Caco-2 (cell line): ENCODE data around the gene FAN1. TPM values are rescaled to one million over a fixed set of nuclear protein-coding genes. Genes with fewer than 3 reads are reported as not detected.

Experiments
- BruUV-seq: library from RNA; stranded (reverse); fragments of 400-500 nt; replicated peaks from 2 replicates; lab custom pipeline; 2021; lab: Mats Ljungman, UMichigan
- CTCF ChIA-PET: fragments of 300-600 bp; sonication (Branson Sonifier 250); formaldehyde crosslinking; loops from one replicate; lab custom pipeline; 2022; ENCODE audit warnings: antibody characterized with exemption; lab: Charles Lee
- POLR2A ChIA-PET: fragments of 300-600 bp; sonication (Branson Sonifier 250); formaldehyde crosslinking; loops from one replicate; lab custom pipeline; 2022; ENCODE audit warnings: antibody characterized with exemption; lab: Charles Lee
- DNase-seq, 2 experiments: peaks; one replicate each; pipeline versions ENCODE4 v3.0.0 to v3.0.0-alpha.2; 2020 to 2022
- H3K27me3 ChIP-seq: replicated peaks from 2 replicates; pipeline ENCODE4 v1.6.0; 2011; ENCODE audit warnings: low read length; ENCODE audit not compliant: control insufficient read depth, insufficient read depth
- H3K36me3 ChIP-seq: 2 replicates; pipeline ENCODE4 v1.5.1; 2011; ENCODE audit warnings: low read length; ENCODE audit not compliant: control insufficient read depth, insufficient read depth
- H3K4me1 ChIP-seq: fragments of 250-450 bp; sonication (Bioruptor Pico); 2 replicates; pipeline ENCODE4 v1.5.1; 2020; ENCODE audit warnings: mild to moderate bottlenecking
- H3K4me3 ChIP-seq: 2 replicates; pipeline ENCODE4 v1.5.1; 2011; ENCODE audit warnings: low read depth, mild to moderate bottlenecking, control low read depth, low read length
- H3K9me3 ChIP-seq: fragments of 250-450 bp; sonication (Bioruptor Pico); 2 replicates; pipeline ENCODE4 v1.5.1; 2020; ENCODE audit warnings: mild to moderate bottlenecking, moderate library complexity
- H3K27ac Mint-ChIP-seq: one replicate; pipeline ENCODE4 v1.8.0; 2022; ENCODE audit warnings: mixed read lengths; ENCODE audit not compliant: unreplicated experiment
- H3K27me3 Mint-ChIP-seq: one replicate; pipeline ENCODE4 v1.8.0; 2022; ENCODE audit warnings: mixed read lengths; ENCODE audit not compliant: insufficient read depth, unreplicated experiment
- H3K36me3 Mint-ChIP-seq: one replicate; pipeline ENCODE4 v1.8.0; 2022; ENCODE audit warnings: mild to moderate bottlenecking, mixed read lengths; ENCODE audit not compliant: insufficient read depth, unreplicated experiment
- H3K4me1 Mint-ChIP-seq: one replicate; pipeline ENCODE4 v1.8.0; 2022; ENCODE audit warnings: low read depth, mixed read lengths; ENCODE audit not compliant: unreplicated experiment
- H3K4me3 Mint-ChIP-seq: one replicate; pipeline ENCODE4 v1.8.0; 2022; ENCODE audit warnings: mild to moderate bottlenecking, moderate library complexity, mixed read lengths; ENCODE audit not compliant: unreplicated experiment
- H3K9me3 Mint-ChIP-seq: one replicate; pipeline ENCODE4 v1.8.0; 2022; ENCODE audit warnings: mixed read lengths; ENCODE audit not compliant: unreplicated experiment
- intact Hi-C: fragments of 100-400 bp; cut with micrococcal nuclease; formaldehyde crosslinking; loops from one replicate; pipeline ENCODE4 v1.10.0; 2022; ENCODE audit not compliant: unreplicated experiment
- total RNA-seq: library from RNA; stranded (reverse); gene quantifications from 2 replicates; pipeline ENCODE4 v1.2.3, GENCODE V29; 2022
- TF ChIP-seq, protein P1 (sequence below), 2 experiments: fragments of 200-600 bp in 1 of 2; IDR thresholded peaks; 1 replicate in 1 of 2; 2 replicates in 1 of 2; pipeline versions ENCODE4 v1.5.1 to v1.8.0; 2011 to 2022; ENCODE audit warnings: antibody characterized with exemption in 1 of 2, control low read depth in 1 of 2, inconsistent platforms in 1 of 2, low read depth in 1 of 2, low read length in 1 of 2, mild to moderate bottlenecking in 1 of 2, moderate library complexity in 1 of 2; ENCODE audit not compliant: insufficient read depth in 1 of 2, severe bottlenecking in 1 of 2, unreplicated experiment in 1 of 2

Gene FAN1
- total RNA-seq, 1 experiment from 2014 or later, result 26.6 TPM

DNA sequence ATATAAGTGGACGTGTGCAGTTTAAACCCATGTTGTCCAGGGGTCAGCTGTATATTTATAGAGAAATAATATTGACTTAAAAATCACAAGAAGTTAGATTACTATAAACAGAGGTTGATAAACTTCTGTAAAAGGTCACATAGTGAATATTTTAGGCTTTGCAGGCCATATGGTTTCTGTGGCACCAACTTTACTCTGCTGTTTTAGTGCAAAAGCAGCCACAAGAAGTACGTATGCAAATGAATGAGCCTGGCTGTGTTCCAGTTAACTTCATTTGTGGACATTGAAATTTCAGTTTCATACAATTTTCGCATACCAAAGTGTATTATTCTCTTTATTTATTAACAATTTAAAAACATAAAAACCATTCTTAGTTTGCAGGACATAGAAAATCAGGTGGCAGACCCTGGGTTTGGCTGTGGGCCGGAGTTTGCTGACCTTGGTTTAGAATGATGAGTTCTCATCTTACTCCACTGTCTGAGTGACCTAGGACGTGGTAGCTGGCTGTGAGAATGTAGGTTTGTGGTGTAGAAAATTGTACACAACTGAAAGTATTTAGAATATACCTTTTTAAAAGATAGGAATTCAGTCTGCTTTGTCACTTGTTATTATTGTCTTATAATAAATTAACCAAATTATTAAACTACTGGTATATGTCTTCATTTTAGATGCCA, 16.3 kb downstream of the FAN1 start:
- BruUV-seq, result no TSS peak
- no peak overlapping the region for H3K27ac Mint-ChIP-seq

GRCh38 chr15:30921106-30921505, 17.4 kb downstream of the FAN1 start:
- ChIA-PET CTCF (no interaction called here), POLR2A (no interaction called here)
- BruUV-seq, result no TSS peak
- H3K36me3 ChIP-seq, result no peaks in the 10 kb centered on the region; the same call in none of the 2 replicates
- Mint-ChIP-seq H3K9me3 (no peaks in the 10 kb centered on the region), H3K36me3 (peaks cover 37% of the 10 kb centered on the region), H3K4me3 (no peak overlapping the region), H3K4me1 (no peaks in the 10 kb centered on the region), H3K27ac (no peak overlapping the region), H3K27me3 (no peaks in the 10 kb centered on the region)
- H3K4me3 ChIP-seq, result no peak overlapping the region
- TF ChIP-seq, protein P1, sequence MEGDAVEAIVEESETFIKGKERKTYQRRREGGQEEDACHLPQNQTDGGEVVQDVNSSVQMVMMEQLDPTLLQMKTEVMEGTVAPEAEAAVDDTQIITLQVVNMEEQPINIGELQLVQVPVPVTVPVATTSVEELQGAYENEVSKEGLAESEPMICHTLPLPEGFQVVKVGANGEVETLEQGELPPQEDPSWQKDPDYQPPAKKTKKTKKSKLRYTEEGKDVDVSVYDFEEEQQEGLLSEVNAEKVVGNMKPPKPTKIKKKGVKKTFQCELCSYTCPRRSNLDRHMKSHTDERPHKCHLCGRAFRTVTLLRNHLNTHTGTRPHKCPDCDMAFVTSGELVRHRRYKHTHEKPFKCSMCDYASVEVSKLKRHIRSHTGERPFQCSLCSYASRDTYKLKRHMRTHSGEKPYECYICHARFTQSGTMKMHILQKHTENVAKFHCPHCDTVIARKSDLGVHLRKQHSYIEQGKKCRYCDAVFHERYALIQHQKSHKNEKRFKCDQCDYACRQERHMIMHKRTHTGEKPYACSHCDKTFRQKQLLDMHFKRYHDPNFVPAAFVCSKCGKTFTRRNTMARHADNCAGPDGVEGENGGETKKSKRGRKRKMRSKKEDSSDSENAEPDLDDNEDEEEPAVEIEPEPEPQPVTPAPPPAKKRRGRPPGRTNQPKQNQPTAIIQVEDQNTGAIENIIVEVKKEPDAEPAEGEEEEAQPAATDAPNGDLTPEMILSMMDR (IDR thresholded peaks at IDR 0.05; ENCODE audit: insufficient read depth in 1 of 2, low read depth in 1 of 2, low read length in 1 of 2, severe bottlenecking in 1 of 2, unreplicated experiment in 1 of 2), result no peak
- H3K4me1 ChIP-seq, result no peaks in the 10 kb centered on the region
- H3K27me3 ChIP-seq, result no peaks in the 10 kb centered on the region
- DNase-seq, result no peak
- H3K9me3 ChIP-seq, result no peaks in the 10 kb centered on the region
- intact Hi-C loops, result no loop called here

More for the DNA sequence above, 16.3 kb downstream of the FAN1 start:
- H3K4me1 ChIP-seq, result no peaks in the 10 kb centered on the region
- TF ChIP-seq, protein P1 (IDR thresholded peaks at IDR 0.05; ENCODE audit: insufficient read depth in 1 of 2, low read depth in 1 of 2, low read length in 1 of 2, severe bottlenecking in 1 of 2, unreplicated experiment in 1 of 2), result no peak
- H3K9me3 ChIP-seq, result no peaks in the 10 kb centered on the region
- H3K4me3 ChIP-seq, result no peak overlapping the region
- Mint-ChIP-seq H3K9me3 (no peaks in the 10 kb centered on the region), H3K36me3 (peaks cover 36% of the 10 kb centered on the region), H3K27me3 (no peaks in the 10 kb centered on the region), H3K4me1 (no peaks in the 10 kb centered on the region), H3K4me3 (no peak overlapping the region)
- CTCF ChIA-PET, result no interaction called here
- POLR2A ChIA-PET, result no interaction called here
- DNase-seq, result no peak
- intact Hi-C loops, result no loop called here
- H3K36me3 ChIP-seq, result no peaks in the 10 kb centered on the region; the same call in none of the 2 replicates
- H3K27me3 ChIP-seq, result no peaks in the 10 kb centered on the region

- no peaks in the 10 kb centered on the region for H3K9me3 ChIP-seq
- no peaks in the 10 kb centered on the region for H3K27me3 ChIP-seq
- no peaks in the 10 kb centered on the region; the same call in none of the 2 replicates for H3K36me3 ChIP-seq
- ChIA-PET POLR2A (no interaction called here), CTCF (no interaction called here)
- Mint-ChIP-seq H3K4me3 (no peak overlapping the region), H3K9me3 (no peaks in the 10 kb centered on the region), H3K27ac (no peak overlapping the region), H3K4me1 (no peaks in the 10 kb centered on the region), H3K27me3 (no peaks in the 10 kb centered on the region), H3K36me3 (peaks cover 46% of the 10 kb centered on the region)
- no TSS peak for BruUV-seq
- intact Hi-C loops, result no loop called here
- no peak for DNase-seq
- TF ChIP-seq, protein P1 (IDR thresholded peaks at IDR 0.05; ENCODE audit: insufficient read depth in 1 of 2, low read depth in 1 of 2, low read length in 1 of 2, severe bottlenecking in 1 of 2, unreplicated experiment in 1 of 2), result no peak
- no peaks in the 10 kb centered on the region for H3K4me1 ChIP-seq
- no peak overlapping the region for H3K4me3 ChIP-seq
These were observed 18.2 kb downstream of the FAN1 start for GRCh38 chr15:30921781-30922479.
